Activated CD8-positive, alpha-beta T cell treated with anti-CD3 and anti-CD28 coated beads, Interleukin-2, amount 10 ng/mL, durations not matched to agents 7 days and 5 days (primary cell): ENCODE data around the gene TGOLN2. TPM values are rescaled to one million over a fixed set of nuclear protein-coding genes. Genes with fewer than 3 reads are reported as not detected.

Experiments
- ATAC-seq: fragments of 150-1000 bp; cut with Tn5 transposase; one replicate; pipeline ENCODE4 v1.10.0; 2021; ENCODE audit warnings: moderate library complexity
- CTCF ChIA-PET: fragments of 350-600 bp; sonication (Branson Sonifier 250); formaldehyde crosslinking; loops from one replicate; lab custom pipeline; 2021; ENCODE audit warnings: antibody characterized with exemption; lab: Charles Lee
- POLR2A ChIA-PET: fragments of 350-600 bp; sonication (Branson Sonifier 250); formaldehyde crosslinking; loops from one replicate; lab custom pipeline; 2021; ENCODE audit warnings: antibody characterized with exemption; lab: Charles Lee
- DNase-seq: peaks from one replicate; pipeline ENCODE4 v3.0.0-alpha.2; 2020
- H3K27ac Mint-ChIP-seq: one replicate; pipeline ENCODE4 v1.8.0; 2021; ENCODE audit warnings: mild to moderate bottlenecking, mixed read lengths
- H3K27me3 Mint-ChIP-seq: one replicate; pipeline ENCODE4 v1.8.0; 2021; ENCODE audit warnings: low read depth, mixed read lengths
- H3K36me3 Mint-ChIP-seq: one replicate; pipeline ENCODE4 v1.8.0; 2021; ENCODE audit warnings: low read depth, mixed read lengths
- H3K4me1 Mint-ChIP-seq: one replicate; pipeline ENCODE4 v1.8.0; 2021; ENCODE audit warnings: low read depth, mixed read lengths
- H3K4me3 Mint-ChIP-seq: one replicate; pipeline ENCODE4 v1.8.0; 2021; ENCODE audit warnings: mild to moderate bottlenecking, mixed read lengths
- H3K9me3 Mint-ChIP-seq: one replicate; pipeline ENCODE4 v1.8.0; 2022; ENCODE audit warnings: mixed read lengths; ENCODE audit not compliant: insufficient read depth
- total RNA-seq, 2 experiments: library from RNA; stranded (reverse); gene quantifications; one replicate each; pipeline ENCODE4 v1.2.3, GENCODE V29; 2021

TGOLN2 gene
- total RNA-seq, 2 experiments from 2014 or later: 100 to 102 TPM

DNA sequence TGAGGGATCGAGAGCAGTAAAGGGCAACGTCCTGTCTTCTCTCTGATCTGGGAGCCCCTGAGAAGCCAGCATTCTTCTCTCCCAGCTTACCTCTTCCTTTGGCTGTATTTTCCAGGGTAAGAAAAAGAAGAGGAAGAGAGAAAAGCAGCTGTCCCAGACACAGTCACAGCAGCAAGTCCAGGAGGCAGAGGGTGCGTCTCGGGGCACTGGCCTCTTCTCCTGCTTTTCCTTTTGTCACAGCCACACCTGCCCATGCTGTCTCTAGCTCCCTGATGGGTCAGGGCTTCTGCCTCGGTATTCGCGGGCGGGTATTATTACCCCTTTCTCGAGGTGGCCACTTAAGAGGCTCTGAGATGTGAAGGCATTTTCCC lies 20.3 kb downstream of the TGOLN2 start:
- peak overlapping the region; percentile 73 for H3K27ac Mint-ChIP-seq
- ATAC-seq (no peak), DNase-seq (no peak)
- H3K4me1 Mint-ChIP-seq: peaks cover 35% of the 10 kb centered on the region
- peaks cover 12% of the 10 kb centered on the region for H3K36me3 Mint-ChIP-seq
- no peaks in the 10 kb centered on the region for H3K9me3 Mint-ChIP-seq
- ChIA-PET CTCF (interaction anchor here (1.6 kb wide), 1 partner anchor 9 kb away, joined by 6 read pairs; no protein-coding TSS in a partner anchor), POLR2A (no interaction called here)
- no peak overlapping the region for H3K4me3 Mint-ChIP-seq
- peaks cover 6% of the 10 kb centered on the region for H3K27me3 Mint-ChIP-seq

DNA sequence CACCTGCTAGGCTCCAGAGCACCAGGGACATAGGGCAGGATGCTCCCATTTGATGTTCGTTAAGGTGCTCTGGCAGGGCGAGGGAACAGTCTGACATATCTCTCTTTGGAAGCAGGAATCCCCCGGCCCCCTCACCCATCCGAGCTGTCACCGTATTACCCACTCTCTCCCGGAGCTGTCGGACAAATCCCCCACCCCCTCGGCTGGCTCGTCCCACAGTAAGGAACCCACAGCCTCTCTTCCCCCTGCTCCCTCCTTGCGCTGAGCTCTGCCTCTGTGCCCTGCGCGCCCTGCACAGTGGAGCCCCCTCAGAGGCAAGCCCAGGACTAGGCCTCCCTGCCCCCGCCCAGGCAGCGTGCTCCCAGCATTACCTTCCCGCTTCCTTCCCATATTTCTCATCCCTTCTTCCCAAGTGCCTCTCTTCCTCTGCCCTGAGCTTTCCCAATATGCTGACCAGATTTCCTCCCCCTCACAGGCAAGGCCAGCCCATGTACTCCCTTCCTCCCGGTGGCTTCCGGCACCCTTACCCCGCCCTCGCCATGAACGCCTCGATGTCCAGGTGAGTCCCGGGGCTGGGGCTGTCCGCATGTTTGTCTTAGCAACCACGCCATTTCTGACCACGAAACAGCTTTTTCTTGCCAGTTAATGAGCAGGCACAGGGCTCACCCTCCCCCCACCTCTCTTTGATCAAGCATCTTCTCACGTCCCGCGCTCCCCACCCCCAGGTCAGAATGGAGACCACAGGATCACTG lies 23.8 kb downstream of the TGOLN2 start:
- H3K4me1 Mint-ChIP-seq: peaks cover 16% of the 10 kb centered on the region
- no peak overlapping the region for H3K4me3 Mint-ChIP-seq
- H3K36me3 Mint-ChIP-seq: peaks cover 2% of the 10 kb centered on the region
- peaks cover 15% of the 10 kb centered on the region for H3K27me3 Mint-ChIP-seq
- ChIA-PET POLR2A (no interaction called here), CTCF (no interaction called here)
- no peak for DNase-seq
- no peak overlapping the region for H3K27ac Mint-ChIP-seq
- H3K9me3 Mint-ChIP-seq: no peaks in the 10 kb centered on the region
- no peak for ATAC-seq

DNA sequence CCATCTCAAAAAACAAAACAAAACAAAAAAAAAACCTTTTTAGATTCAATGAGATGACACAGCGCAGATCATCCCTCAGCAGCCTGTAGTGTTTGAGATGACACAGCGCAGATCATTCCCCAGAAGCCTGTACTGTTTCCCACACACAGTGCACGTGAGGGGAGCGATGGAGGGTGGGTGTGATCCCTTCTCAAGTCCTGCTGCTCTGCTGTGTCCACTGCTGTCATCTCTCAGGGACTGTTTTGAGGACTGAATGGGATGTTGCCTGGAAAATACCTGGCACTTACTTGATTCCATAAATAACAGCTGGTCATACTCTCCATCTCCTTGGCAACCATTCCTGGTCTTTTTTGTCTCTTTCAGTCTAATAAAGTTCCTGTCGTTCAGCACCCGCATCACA lies 25.7 kb downstream of the TGOLN2 start:
- ChIA-PET POLR2A (no interaction called here), CTCF (interaction anchor here (2.5 to 5.3 kb wide), 3 partner anchors 7 to 17 kb away, joined by 20 to 83 read pairs (median 49); no protein-coding TSS in a partner anchor)
- Mint-ChIP-seq H3K9me3 (no peaks in the 10 kb centered on the region), H3K36me3 (no peaks in the 10 kb centered on the region), H3K27ac (no peak overlapping the region), H3K4me3 (no peak overlapping the region), H3K27me3 (peaks cover 15% of the 10 kb centered on the region), H3K4me1 (peaks cover 7% of the 10 kb centered on the region)
- ATAC-seq (no peak), DNase-seq (no peak)

GRCh38 chr2:85291425-85292023 lies 36.3 kb downstream of the TGOLN2 start:
- Mint-ChIP-seq H3K4me1 (peaks cover 17% of the 10 kb centered on the region), H3K27me3 (no peaks in the 10 kb centered on the region), H3K9me3 (no peaks in the 10 kb centered on the region), H3K36me3 (no peaks in the 10 kb centered on the region), H3K27ac (peak overlapping the region; percentile 66), H3K4me3 (peak overlapping the region; percentile 3)
- ATAC-seq: peak; percentile 65
- ChIA-PET CTCF (interaction anchor here (2.1 to 8.6 kb wide), 3 partner anchors 9 to 225 kb away, joined by 8 to 83 read pairs (median 9); no protein-coding TSS in a partner anchor), POLR2A (interaction anchor here (1.1 to 1.3 kb wide), 2 partner anchors 33 to 36 kb away, joined by 3 to 5 read pairs; partner anchors contain the start of gene TGOLN2)
- peak; percentile 57 for DNase-seq

DNA sequence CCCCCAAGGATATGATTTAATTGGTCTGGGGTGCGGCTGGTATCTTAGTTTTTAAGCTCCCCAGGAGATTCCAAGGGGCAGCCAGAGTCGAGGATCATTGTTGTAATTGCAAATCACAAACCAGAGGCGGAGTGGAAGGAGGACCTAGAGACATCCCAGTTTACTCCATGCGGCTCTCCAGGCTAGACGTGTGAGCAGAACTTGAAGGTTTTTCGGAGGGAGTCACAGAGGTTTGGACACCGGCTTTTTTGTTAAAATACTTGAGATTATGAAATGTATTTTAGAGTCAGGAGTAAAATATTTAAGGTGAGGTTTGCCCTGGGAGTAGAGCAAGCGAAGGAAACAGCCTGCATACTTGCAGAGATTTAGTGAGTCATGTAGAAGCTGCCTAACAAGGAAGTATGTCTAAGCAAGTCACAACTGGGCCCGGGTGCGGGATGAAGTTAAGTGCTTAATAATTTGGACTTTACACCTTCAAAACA lies 39.5 kb downstream of the TGOLN2 start:
- POLR2A ChIA-PET: no interaction called here
- H3K27ac Mint-ChIP-seq: no peak overlapping the region
- no peak overlapping the region for H3K4me3 Mint-ChIP-seq
- DNase-seq (no peak), ATAC-seq (no peak)
- no peaks in the 10 kb centered on the region for H3K9me3 Mint-ChIP-seq
- no peaks in the 10 kb centered on the region for H3K36me3 Mint-ChIP-seq
- no peaks in the 10 kb centered on the region for H3K27me3 Mint-ChIP-seq
- CTCF ChIA-PET: interaction anchor here (0.7 to 8.6 kb wide), 4 partner anchors 12 to 270 kb away, joined by 5 to 83 read pairs (median 12); no protein-coding TSS in a partner anchor
- peaks cover 21% of the 10 kb centered on the region for H3K4me1 Mint-ChIP-seq

GRCh38 chr2:85287721-85288120 lies 40.1 kb downstream of the TGOLN2 start:
- H3K4me1 Mint-ChIP-seq: peaks cover 21% of the 10 kb centered on the region
- POLR2A ChIA-PET: no interaction called here
- no peak overlapping the region for H3K4me3 Mint-ChIP-seq
- no peaks in the 10 kb centered on the region for H3K9me3 Mint-ChIP-seq
- CTCF ChIA-PET: interaction anchor here (1.1 to 8.6 kb wide), 5 partner anchors 12 to 362 kb away, joined by 3 to 83 read pairs (median 9); no protein-coding TSS in a partner anchor
- no peaks in the 10 kb centered on the region for H3K27me3 Mint-ChIP-seq
- DNase-seq (no peak), ATAC-seq (no peak)
- no peak overlapping the region for H3K27ac Mint-ChIP-seq
- no peaks in the 10 kb centered on the region for H3K36me3 Mint-ChIP-seq

DNA sequence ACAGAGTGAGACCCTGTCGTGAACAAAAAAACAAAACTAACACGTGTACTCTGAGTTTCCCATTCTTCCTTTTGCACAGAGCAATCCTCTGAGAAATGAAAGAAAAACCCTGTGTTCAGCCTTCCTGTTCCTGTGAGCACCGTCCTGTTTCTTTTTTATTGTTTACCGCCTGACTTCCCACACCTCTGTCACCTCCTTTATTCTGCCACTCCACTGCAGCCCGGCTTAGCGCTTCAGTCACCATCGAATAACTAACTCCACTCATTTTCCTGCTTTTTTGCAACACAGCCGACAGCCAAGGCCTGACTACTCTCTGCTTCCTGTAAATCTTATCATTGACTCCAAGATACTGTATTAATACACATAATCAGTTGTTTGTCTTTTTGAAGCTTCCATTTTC lies 40.9 kb downstream of the TGOLN2 start:
- no peak for DNase-seq
- no peaks in the 10 kb centered on the region for H3K9me3 Mint-ChIP-seq
- ChIA-PET CTCF (interaction anchor here (1.1 to 8.6 kb wide), 5 partner anchors 13 to 361 kb away, joined by 3 to 83 read pairs (median 9); no protein-coding TSS in a partner anchor), POLR2A (no interaction called here)
- peaks cover 21% of the 10 kb centered on the region for H3K4me1 Mint-ChIP-seq
- H3K27me3 Mint-ChIP-seq: no peaks in the 10 kb centered on the region
- no peak for ATAC-seq
- H3K36me3 Mint-ChIP-seq: no peaks in the 10 kb centered on the region
- peak overlapping the region; percentile 2 for H3K4me3 Mint-ChIP-seq
- H3K27ac Mint-ChIP-seq: peak overlapping the region; percentile 73

- ChIA-PET POLR2A (no interaction called here), CTCF (interaction anchor here (1.3 to 4.0 kb wide), 3 partner anchors 17 to 357 kb away, joined by 4 to 26 read pairs (median 5); no protein-coding TSS in a partner anchor)
- no peak overlapping the region for H3K4me3 Mint-ChIP-seq
- no peak overlapping the region for H3K27ac Mint-ChIP-seq
- DNase-seq (no peak), ATAC-seq (no peak)
- H3K9me3 Mint-ChIP-seq: no peaks in the 10 kb centered on the region
- peaks cover 10% of the 10 kb centered on the region for H3K4me1 Mint-ChIP-seq
- H3K27me3 Mint-ChIP-seq: peaks cover 2% of the 10 kb centered on the region
- H3K36me3 Mint-ChIP-seq: no peaks in the 10 kb centered on the region
Observed at GRCh38 chr2:85283641-85284040, 44.1 kb downstream of the TGOLN2 start.

- DNase-seq (no peak), ATAC-seq (no peak)
- H3K4me1 Mint-ChIP-seq: peaks cover 10% of the 10 kb centered on the region
- H3K27me3 Mint-ChIP-seq: peaks cover 2% of the 10 kb centered on the region
- ChIA-PET CTCF (interaction anchor here (1.3 to 4.0 kb wide), 3 partner anchors 17 to 357 kb away, joined by 4 to 26 read pairs (median 5); no protein-coding TSS in a partner anchor), POLR2A (no interaction called here)
- no peak overlapping the region for H3K27ac Mint-ChIP-seq
- no peaks in the 10 kb centered on the region for H3K9me3 Mint-ChIP-seq
- no peaks in the 10 kb centered on the region for H3K36me3 Mint-ChIP-seq
- H3K4me3 Mint-ChIP-seq: no peak overlapping the region
Observed at GRCh38 chr2:85282914-85283313, 44.9 kb downstream of the TGOLN2 start.

DNA sequence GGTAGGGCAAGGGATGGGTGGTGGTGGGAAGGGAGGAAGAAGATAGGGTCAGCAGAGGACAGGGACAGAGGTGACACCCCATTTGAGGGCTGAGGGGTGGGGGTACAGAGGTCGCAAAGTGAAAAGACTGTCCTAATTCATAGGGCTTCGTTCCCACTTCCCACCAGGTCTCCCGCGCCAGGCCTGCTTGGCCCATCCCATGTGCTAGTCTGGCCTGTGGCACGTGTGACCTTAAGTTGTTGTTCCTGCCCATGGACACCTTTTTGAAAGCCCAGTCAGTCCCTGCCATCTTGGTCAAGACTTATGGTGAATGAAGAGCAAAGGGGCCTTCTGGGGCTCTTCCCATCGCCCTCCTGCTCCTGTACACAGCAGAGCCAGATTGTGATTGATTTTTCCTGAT lies 46.2 kb downstream of the TGOLN2 start:
- CTCF ChIA-PET: interaction anchor here (1.0 kb wide), 1 partner anchor 12 kb away, joined by 3 read pairs; no protein-coding TSS in a partner anchor
- DNase-seq (no peak), ATAC-seq (no peak)
- Mint-ChIP-seq H3K9me3 (no peaks in the 10 kb centered on the region), H3K36me3 (no peaks in the 10 kb centered on the region), H3K4me1 (peaks cover 4% of the 10 kb centered on the region), H3K27me3 (peaks cover 2% of the 10 kb centered on the region), H3K4me3 (no peak overlapping the region), H3K27ac (no peak overlapping the region)
- POLR2A ChIA-PET: no interaction called here

GRCh38 chr2:85278361-85278760 lies 49.4 kb downstream of the TGOLN2 start:
- ChIA-PET POLR2A (no interaction called here), CTCF (interaction anchor here (1.0 kb wide), 1 partner anchor 12 kb away, joined by 5 read pairs; no protein-coding TSS in a partner anchor)
- Mint-ChIP-seq H3K4me3 (no peak overlapping the region), H3K36me3 (no peaks in the 10 kb centered on the region), H3K4me1 (no peaks in the 10 kb centered on the region), H3K9me3 (no peaks in the 10 kb centered on the region), H3K27ac (no peak overlapping the region), H3K27me3 (peaks cover 2% of the 10 kb centered on the region)
- ATAC-seq: no peak
- DNase-seq: no peak
